Transverse colon (tissue), 3 donors: ENCODE data around the gene ATOSA.

Source experiments
- EP300 ChIP-seq: sonication (generic); formaldehyde crosslinking; IDR thresholded peaks from one replicate; pipeline ENCODE4 v1.6.1; 2017; ENCODE audit warnings: antibody characterized with exemption, low read depth
- POLR2A ChIP-seq: fragments of 450-650 bp; IDR thresholded peaks from one replicate; pipeline ENCODE4 v1.6.1; 2016; ENCODE audit warnings: antibody characterized with exemption, mild to moderate bottlenecking, moderate library complexity
- TF ChIP-seq, protein P1 (sequence below), 5 experiments: fragments of 200-600 bp in 3 of 5; fragments of 450-650 bp in 2 of 5; sonication (generic) in 3 of 5; IDR thresholded peaks; 1 replicate in 2 of 5; 2 replicates in 3 of 5; pipeline ENCODE4 v1.5.1; 2016 to 2017; ENCODE audit warnings: antibody characterized with exemption in 5 of 5, inconsistent platforms in 3 of 5, mild to moderate bottlenecking in 2 of 5, moderate library complexity in 1 of 5

- TF ChIP-seq EP300: no peak
- TF ChIP-seq, protein P1, sequence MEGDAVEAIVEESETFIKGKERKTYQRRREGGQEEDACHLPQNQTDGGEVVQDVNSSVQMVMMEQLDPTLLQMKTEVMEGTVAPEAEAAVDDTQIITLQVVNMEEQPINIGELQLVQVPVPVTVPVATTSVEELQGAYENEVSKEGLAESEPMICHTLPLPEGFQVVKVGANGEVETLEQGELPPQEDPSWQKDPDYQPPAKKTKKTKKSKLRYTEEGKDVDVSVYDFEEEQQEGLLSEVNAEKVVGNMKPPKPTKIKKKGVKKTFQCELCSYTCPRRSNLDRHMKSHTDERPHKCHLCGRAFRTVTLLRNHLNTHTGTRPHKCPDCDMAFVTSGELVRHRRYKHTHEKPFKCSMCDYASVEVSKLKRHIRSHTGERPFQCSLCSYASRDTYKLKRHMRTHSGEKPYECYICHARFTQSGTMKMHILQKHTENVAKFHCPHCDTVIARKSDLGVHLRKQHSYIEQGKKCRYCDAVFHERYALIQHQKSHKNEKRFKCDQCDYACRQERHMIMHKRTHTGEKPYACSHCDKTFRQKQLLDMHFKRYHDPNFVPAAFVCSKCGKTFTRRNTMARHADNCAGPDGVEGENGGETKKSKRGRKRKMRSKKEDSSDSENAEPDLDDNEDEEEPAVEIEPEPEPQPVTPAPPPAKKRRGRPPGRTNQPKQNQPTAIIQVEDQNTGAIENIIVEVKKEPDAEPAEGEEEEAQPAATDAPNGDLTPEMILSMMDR (IDR thresholded peaks at IDR 0.05): no peak
- TF ChIP-seq POLR2A: no peak
These were observed 27.3 kb downstream of the ATOSA start for GRCh38 chr15:52651868-52652267.
